Measurements from ENCODE around the gene RASAL3.
"Not testable (repeated sequence)": the region's sequence is repeated elsewhere in the genome, so short reads cannot be mapped to it uniquely, and the experiment has no call there.

Gene RASAL3

DNA sequence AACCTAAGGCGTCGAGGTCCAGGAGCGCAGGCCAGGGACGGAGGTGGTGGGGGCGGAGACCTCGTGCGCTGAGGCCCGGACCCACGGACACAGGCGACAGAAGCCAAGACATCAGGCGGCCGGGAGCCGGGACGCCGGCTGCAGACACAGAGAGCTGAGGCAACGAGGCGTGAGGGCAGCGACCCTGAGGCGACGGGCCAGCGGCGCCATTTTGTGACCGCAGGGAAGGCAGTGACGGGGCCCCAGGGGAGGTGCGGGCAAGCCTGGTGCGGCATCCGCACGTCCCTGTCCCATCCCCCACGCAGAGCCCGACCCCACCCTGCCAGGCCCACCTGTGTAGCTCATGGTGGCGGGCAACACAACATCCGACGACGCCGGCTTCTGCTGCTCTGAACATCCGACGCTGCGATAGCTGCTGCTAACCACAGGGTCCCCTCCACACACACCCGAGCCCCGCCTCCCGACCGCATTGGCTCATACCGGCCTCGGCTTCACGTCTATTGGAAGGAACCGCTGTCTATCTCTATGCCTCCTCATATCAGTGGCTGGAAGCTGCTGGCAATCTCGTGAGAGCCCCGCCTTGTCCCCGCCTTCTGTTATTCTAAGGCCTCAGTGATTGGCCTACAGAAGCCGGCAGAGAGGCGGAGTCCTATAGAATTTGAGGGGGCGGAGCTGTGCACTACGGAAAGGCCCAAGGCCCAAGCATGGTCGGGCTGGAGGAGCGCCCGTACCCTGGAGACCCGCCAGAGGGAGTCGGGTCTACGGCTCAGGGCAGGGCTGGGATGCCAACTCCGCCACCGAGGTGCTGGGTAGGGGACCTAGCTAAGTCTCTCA, 45.5 kb downstream of the RASAL3 start, which contains the start of gene AKAP8L:
Gene AKAP8L, minus strand, starts transcription at position 410 of the 834 bp plus-strand sequence. Its CDS starts 65 bp downstream, at position 345.
- peak; percentile 97 for DNase-seq

DNA sequence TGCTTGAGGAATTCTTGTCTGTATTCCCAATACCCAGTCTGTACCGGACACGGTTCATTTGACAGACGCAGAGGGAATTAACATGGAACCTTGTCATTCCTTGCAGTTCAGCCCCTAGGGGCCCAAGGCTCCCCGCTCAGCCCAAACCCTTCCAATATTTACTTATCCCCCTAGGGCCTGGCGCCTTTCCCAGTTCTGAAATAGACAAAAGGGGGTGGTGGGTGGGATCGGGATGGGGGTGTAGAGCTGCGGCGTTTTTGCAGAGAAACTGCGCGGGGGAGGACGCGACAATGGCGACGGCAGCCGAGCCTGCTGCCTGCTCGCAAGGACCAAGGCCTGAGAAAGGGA, 46.1 kb downstream of the RASAL3 start:
- no peak for DNase-seq

DNA sequence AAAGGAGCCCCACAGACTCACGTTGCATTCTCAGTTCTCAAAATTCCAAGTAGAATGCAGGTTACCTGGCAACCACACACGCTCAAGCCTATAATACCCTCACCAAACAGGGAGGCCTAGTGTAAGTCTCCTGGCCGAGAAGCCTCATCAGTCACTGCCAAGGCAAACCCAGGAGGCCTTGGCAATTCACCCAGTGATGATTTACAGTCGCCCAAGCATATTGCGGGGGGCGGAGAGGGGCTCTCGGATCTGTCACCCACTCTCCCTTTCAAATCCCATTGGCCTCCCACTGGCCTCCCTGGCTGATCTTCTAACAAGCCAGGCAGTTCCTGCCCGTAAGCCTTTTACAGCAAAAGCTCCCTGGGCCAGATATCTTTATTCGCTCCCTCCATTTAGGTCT, 46.6 kb downstream of the RASAL3 start:
- DNase-seq: no peak

DNA sequence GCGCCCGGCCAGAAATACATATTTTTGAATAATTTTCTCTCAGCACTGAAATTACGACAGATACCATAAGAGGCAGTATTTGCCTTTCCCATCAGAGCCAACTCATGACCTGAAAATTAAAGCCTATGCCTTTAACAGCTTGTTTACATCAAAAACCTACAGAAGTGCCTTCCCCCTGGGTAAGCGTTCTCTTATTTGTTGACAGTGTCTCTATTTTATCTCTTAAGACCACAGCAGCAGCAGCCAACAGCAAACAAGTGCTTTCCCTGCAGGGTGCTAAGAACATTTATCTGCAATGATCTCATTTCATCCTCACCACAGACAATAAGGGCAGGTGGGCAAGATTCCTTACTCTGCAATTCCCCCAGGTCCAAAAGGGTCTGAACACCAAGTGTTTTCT, 51.5 kb downstream of the RASAL3 start:
- no peak for DNase-seq

DNA sequence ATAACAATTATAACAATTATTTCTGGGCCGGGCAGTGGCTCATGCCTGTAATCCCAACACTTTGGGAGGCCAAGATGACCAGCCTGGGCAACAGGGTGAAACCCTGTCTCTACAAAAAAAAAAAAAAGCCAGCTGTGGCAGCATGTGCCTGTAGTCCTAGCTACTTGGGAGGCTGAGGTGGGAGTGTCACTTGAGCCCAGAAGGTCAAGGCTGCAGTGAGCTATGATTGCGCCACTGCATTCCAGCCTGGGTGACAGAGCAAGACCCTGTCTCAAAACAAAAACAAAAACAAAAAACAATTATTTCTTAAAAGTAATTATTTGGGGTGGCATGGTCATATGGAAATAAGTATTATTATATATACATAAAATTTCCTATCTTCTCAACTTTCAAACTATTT, 53.0 kb downstream of the RASAL3 start:
- not testable (repeated sequence) for DNase-seq

DNA sequence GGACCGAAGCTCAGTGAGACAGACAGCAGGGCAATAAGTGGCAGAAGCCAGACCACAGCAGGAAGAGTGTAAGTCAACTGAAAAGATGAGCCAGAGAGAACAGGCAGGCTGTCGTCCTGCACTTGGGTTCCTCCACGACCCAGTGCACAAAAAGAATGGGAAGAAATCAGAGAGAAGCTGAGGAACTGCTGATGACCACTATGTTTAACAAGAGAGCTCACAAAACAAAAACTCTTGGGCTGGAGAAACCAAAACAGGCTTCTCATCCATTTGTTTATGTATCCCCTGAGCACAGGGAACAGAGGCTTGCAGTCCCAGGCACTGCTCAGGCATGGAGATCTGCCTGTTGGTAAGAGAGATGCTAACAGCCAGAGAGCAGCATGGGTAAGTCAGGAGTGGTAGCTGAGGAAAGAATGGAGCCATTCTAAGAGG, 59.5 kb downstream of the RASAL3 start:
- DNase-seq: no peak

DNA sequence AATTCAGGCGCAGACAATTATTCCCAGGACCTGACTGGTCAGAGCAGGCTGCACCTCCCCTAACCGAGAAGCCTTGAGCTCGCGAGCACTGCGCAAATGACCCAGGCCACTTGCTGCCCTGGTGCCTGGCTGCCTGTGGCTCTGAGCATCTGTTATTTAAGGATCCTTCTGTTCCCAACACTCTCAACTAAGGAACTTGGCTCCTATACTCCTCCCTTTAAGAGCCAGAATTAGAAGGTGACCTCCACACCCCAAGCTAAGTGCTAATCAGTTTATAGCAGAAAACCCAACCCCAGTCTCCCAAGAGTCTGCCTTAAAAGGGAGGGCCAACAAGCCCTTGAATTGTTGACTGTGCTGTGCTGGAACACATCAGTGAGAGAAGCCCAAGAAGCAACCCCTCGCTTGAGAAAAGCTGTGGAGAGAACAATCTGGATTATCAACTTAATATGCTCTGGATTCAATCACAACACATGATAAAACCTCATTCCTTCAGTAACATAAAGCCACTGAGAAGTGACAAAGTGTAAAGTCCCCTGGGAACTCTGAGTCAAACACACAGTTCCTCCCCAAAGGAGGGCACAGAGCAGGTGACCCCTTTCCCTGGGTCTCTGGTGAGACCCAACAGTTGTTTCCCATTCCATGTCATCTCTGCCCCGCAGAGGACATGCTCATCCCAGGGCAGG, 60.1 kb downstream of the RASAL3 start:
- no peak for DNase-seq

DNA sequence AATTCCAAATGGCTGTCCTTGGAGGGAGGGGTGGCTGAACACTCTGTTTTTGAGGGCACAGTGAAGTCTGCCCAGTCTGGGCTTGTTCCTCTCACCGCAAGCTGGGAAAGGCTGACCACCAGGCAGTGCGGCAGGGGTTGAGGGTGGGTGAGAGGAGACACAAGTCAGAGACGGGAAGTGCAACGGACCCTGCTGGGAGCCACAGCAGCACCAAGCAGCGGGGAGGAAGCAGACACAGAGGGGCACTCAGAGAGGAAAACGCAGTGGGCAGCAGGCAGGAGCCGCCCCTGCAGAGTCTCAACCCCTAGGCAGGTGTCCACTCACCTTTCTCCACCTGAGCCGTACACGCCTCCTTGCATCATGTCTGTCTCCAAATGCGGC, 61.2 kb downstream of the RASAL3 start:
- no peak for DNase-seq

DNA sequence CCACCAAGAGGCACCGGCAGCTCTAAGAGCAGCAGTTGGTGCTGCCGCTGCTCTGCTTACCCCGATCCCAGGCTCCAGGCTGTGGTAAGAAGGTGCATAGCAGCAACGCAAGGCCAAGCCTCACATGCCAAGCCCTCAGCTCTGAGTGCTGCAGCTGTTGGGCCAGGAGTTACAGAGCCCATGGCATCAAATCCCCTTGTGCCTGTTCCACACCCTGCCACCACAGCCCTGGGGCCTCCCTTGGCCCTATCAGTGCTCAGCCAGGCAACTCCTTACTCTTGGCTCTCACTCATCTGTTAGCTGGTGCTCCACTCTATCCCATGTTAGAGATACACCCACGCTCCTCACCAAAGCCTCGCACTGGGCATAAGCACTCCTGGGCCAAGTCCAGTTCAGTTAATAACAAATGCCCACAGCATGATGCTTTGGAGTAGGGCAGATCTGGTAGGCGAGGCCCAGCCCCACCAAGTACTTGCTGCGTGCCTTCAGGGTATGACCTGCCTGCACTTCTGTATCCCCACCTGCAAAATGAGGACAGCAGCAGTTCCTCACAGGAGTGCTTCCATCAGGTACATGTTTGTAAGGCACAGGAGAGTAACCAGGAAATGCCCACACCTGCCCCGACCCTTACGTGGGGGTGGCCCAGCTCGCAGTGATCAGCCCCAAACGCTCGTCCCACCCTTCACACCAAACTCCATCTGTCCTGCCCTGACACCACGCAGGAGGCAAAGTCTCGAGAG, 61.8 kb downstream of the RASAL3 start:
- no peak for DNase-seq

All from SIG-M5 (cell line).